Middle frontal gyrus (tissue), 1 donor: Measurements from ENCODE around the gene KCNJ11.
A peak's percentile ranks its signal among the peaks of the same experiment; 100 is the strongest.

Experiments used
- DNase-seq: peaks from one replicate; pipeline ENCODE4 v3.0.0-alpha.2; 2015; ENCODE audit warnings: low spot score; ENCODE audit errors: extremely low spot score

KCNJ11 gene

DNA sequence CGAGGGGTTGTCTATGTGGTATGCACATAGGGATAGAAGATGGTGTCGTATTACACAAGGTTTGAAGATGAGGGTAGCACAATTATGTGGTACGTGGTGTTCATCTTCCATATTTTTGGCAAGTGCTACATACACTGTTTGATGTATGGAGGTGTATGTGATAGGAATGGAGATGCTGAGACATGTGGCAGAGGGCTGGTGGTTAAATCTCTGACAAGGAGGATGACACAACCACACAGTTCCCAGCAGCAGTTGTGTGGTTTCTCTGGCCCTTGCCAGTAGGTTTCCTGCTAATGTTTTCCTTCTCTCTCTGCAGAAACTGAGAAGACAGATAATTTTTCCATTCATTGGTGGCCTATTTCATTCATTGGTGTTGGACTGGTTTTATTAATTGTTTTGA lies 19.9 kb downstream of the KCNJ11 start:
- DNase-seq, result no peak

GRCh38 chr11:17366495-17366894 lies 22.0 kb downstream of the KCNJ11 start:
- DNase-seq, result no peak

DNA sequence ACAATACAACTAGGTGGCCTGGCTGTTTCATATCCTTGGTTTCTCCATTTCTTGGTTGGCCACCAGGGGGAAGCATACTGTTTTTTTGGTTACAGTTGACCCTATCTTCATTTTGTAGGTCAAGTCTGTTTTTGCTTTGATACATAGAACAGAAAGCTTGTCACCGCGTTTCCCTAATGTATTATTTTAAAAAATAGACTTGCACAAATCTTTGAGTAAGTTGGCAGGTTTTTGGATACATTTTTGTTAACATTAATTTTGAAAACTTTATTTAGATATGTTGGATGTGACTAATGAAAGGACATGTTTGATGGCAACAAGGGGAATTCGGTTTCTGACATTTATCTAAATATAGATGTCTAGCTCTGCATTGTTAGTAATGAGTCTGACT lies 33.9 kb downstream of the KCNJ11 start:
- peak; percentile 22 for DNase-seq

GRCh38 chr11:17353821-17354600 lies 34.4 kb downstream of the KCNJ11 start:
- DNase-seq, result no peak

DNA sequence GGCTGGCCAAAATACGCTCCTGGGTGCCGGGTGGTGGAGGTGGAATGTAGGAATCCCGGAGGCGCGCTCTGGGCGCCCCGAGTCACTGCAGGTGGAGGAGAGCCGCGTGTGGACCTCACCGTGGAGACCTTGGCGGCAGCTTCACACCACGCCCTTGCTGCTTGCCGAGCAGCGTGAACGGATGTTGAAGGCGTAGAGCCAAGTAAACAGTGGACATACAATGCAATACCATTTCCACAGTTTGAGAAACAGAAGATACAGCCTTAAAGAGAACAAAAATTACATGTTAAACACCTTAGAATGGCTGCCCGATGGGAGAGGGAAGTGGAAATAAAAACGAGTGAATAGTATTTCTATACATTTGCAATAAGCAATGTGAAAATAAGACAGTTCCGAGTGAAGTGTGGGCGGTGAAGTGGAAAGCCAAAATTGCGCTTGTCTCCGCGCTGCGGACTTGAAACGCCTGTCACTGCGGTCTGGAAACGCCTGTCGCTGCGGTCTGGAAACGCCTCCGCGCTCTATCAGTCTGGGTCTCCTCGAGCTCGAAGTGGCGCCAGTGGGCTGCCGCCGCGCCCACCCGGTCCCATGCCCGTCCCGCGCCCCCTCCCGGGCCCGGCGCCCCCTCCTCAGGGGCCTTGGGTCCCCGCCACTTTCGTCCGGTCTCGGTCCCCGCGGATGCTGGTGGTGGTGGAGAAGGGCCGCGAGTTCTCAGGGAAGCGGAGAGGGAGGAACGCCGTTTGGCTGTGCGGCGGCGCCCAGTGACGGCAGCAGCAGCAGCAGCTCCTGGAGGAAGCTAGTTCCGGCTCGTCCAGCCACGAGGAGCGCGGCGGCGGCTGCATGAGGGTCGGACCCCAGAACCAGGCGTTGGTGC lies 35.3 kb downstream of the KCNJ11 start:
- DNase-seq, result peak; percentile 76

DNA sequence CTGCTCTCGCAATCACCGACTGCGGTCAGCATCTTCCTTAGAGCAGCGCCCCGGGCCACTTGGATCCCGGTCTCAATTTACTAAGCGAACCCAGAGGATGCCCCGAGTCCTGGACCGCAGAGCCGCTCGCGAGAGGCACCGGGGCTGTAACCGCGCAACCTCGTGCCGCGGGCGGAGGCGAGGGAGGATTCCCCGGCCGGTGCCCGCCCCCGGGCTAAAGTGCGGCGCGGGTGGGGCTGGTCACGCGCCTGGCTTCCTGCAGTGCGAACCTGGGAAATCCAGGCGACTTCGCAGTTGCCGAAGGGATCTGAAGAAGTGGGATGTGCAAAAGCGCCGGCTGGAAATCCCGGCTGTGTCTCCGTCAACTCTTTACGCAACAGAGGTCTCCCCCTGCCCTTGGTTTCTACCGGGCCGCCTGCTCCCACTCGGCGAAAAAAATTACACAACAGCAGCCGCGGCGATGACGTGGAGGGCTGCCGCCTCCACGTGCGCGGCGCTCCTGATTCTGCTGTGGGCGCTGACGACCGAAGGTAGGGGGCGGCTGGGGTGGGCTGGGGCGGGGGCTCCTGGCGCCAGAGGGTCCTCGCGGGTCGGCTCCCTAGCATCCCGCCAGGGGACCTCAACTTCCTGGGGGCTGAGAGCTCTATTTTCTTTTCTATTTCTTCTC lies 36.8 kb downstream of the KCNJ11 start, which contains the start of gene NCR3LG1:
Gene NCR3LG1 (plus strand): TSS at position 291 of the 667 bp plus-strand sequence. CDS start 170 bp downstream, at position 461.
- peak; percentile 23 for DNase-seq

GRCh38 chr11:17351172-17351509 lies 37.3 kb downstream of the KCNJ11 start:
- DNase-seq, result no peak

DNA sequence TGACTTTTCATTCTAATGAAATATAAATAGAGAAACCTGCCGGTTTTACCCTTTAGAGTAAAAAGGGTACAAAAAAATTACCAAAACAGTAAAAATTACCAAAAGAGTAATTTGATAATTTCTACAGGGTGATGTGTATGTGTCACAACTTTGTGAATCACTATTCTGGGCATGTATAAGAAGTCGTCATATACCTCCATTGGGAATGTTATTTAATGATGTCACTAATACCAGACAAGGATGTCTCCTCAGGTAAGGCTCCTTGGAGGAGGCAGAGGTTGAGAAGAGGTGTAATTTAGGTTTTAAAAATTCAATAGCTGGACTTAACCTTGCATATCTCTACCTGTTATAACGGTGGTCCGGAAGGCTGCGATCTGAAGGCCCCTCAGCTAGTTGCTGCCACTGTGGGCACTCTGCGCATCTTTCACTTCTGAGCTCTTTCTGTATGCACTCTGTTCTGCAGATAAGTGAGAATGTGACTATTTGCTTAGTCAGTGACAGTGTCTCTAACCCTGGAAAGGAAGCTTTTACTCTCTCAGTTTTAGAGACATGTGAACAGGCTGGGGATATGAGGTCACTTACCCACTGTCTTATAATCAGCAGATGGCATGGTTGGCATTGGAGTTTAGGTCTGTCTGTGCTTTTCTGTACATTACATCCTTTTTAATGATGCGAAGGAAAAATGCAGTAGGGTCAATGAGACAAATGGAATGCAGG lies 37.8 kb downstream of the KCNJ11 start:
- DNase-seq, result no peak

DNA sequence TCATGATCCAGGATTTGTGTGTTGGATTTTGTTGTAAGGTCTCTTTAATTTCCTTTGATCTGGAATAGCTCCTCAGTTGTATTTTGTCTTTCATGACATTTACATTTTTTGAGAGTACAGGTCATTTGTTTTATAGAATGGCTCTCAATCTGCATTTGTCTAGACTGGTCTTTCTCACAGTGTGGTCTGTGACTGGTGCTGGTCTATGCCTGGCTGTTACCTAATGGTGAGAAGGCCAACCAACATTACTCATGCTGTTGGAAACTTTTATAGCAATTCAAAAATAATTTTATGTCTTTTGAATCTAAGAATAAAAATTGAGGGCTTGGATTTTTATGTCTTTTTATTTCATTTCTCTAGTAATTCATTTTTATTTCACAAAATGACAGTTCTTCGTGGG lies 40.8 kb downstream of the KCNJ11 start:
- no peak for DNase-seq

GRCh38 chr11:17343907-17344306 lies 44.6 kb downstream of the KCNJ11 start:
- DNase-seq, result no peak

- DNase-seq, result no peak
These were observed 45.2 kb downstream of the KCNJ11 start for GRCh38 chr11:17343257-17343656.
